Cardiac septum (tissue), 1 donor: ENCODE results near the gene SCMH1. TPM values are rescaled to one million over a fixed set of nuclear protein-coding genes. Genes with fewer than 3 reads are reported as not detected.
A peak's percentile ranks its signal among the peaks of the same experiment; 100 is the strongest.
"Not testable (repeated sequence)": the region's sequence is repeated elsewhere in the genome, so short reads cannot be mapped to it uniquely, and the experiment has no call there.

Experiments used
- DNase-seq: peaks from one replicate; pipeline ENCODE4 v3.0.0-alpha.2; 2020; ENCODE audit warnings: low spot score
- intact Hi-C: fragments of 100-400 bp; cut with DNase I; formaldehyde crosslinking; loops from one replicate; pipeline ENCODE4 v1.14.0; 2022
- total RNA-seq: library from RNA; stranded (reverse); fragmentation: NEBNext Ultra II Directional; extraction: Animal tissue kit (Norgen Biotek cat#: 25700); gene quantifications from one replicate; pipeline ENCODE4 v1.2.1, GENCODE V29; 2021
- donor health status: DM: no; HTN: no; CAD: no.

The SCMH1 gene
- total RNA-seq, 1 donor from 2014 or later: 47.3 TPM

DNA sequence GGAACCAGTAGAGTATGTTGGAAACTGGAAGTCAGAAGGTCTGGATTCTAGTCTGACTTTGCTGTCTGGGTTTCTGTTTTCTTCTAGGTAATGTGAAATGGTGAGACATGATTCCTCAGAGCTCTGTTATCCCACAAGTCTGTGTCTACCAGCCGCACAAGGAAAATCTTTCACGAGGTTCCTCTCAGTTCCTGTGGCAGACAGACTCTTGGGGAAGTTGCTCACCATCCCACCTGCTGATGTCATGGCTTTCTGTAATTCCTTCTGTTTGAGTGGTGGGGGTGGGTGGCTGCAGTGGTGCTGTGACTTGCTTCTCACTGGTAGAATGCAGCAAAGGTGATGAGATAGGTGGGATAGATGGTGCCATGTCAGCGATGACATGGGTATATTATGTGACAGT lies 17.1 kb upstream of the SCMH1 start:
- no peak for DNase-seq
- intact Hi-C loops: no loop called here

DNA sequence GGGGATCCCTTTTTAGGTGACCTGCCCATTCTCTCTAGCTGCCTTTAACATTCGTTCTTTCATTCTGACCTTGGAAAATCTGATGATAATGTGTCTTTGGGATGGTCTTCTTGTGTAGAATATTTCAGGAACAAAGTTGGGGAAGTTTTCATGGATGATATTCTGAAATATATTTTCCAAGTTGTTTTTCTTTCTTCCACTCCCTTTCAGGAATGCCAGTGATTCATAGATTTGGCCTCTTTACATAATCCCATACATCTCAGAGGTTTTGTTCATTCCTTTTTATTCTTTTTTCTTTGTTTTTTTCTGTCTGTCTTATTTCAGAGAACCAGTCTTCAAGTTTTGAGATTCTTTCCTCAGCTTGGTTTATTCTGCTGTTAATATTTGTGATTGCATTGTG lies 13.9 kb upstream of the SCMH1 start:
- intact Hi-C loops: no loop called here
- DNase-seq: no peak

DNA sequence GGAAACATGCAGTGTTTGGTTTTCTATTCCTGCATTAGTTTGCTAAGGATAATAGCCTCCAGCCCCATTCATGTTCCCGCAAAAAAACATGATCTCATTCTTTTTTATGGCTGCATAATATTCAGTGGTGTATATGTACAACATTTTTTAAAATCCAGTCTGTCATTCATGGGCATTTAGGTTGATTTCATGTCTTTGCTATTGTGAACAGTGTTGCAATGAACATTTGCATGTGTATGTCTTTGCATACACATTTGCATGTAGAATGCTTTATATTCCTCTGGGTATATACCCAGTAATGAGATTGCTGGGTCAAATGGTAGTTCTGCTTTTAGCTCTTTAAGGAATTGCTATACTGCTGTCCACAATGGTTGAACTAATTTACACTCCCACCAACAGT lies 9.0 kb upstream of the SCMH1 start:
- DNase-seq, intact Hi-C loops: not testable (repeated sequence)

DNA sequence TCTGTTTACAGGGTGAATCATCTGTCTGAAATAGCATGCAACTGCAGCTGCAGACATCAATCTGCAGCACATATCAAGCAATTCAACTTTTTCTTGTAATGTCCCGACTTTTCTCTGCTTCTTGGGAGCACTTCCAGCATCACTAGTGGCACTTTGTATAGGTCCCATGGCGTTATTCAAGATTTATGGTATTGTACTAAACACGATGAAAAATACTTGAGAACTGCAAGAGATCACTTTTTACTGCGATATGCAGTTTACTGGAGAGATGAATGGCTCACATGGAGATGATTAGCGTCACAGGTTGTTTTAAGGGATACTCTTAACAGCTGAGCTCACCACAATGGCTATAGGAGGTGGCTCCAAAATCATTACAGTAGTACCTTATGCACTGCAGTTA lies 7.2 kb upstream of the SCMH1 start:
- no peak for DNase-seq
- intact Hi-C loops: no loop called here

DNA sequence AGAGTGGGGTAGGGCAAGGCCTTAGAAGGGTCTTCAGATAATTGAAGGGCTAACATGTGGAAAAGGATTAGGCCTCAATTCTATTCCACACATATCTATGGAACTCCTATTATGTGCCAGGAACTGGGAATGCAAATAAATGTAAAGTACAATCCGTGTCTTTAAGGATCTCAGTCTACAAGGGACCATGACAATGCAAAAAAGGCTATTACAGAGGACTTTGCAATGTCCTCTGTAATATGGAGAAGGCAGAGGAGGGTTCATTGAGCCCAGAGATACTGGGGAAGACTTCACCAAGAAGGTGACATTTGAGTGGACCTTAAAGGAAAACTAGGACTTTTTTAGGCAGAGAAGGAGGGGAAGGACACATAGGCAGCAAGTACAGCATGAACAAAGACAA lies 4.5 kb upstream of the SCMH1 start:
- intact Hi-C loops: no loop called here

DNA sequence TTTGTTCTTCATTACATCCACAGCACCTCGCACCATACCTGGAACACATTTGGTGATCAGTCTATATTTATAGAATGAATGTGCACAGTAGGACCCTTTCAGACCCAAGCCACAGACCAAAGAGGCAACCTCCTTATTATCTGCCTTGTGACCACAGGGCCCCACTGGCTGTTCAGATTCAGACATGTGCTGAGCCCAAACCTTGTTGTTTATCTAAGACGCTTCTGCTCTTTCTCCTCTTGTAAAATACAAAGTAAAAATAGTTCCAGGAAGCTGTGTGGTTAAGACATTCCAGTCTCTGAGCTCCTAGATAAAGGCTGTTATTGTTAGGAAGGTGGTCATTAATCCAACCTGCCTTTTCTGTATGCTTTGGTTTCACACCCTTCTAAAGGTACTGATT lies 3.6 kb upstream of the SCMH1 start:
- intact Hi-C loops: no loop called here
- no peak for DNase-seq

More for the DNA sequence above, 4.5 kb upstream of the SCMH1 start:
- DNase-seq: no peak

DNA sequence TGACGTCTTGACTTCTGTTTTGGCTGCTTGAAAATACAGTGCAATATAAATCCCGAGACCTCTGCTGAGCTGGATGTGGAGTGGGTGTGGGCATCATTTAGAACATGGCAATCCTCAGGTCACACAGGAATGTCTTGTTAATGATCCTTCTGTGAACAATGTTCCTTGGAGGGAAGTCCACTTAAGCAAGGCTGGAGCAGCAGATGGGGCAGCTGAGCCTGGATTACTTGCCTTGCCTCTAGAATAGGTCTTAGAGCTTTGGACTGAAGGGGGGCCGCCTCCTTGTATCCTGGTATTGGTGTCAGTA lies 926 bp upstream of the SCMH1 start:
- DNase-seq: no peak
- intact Hi-C loops: loop anchor here (5.0 kb wide), 2 partner anchors 86 to 141 kb away; no protein-coding TSS in a partner anchor

DNA sequence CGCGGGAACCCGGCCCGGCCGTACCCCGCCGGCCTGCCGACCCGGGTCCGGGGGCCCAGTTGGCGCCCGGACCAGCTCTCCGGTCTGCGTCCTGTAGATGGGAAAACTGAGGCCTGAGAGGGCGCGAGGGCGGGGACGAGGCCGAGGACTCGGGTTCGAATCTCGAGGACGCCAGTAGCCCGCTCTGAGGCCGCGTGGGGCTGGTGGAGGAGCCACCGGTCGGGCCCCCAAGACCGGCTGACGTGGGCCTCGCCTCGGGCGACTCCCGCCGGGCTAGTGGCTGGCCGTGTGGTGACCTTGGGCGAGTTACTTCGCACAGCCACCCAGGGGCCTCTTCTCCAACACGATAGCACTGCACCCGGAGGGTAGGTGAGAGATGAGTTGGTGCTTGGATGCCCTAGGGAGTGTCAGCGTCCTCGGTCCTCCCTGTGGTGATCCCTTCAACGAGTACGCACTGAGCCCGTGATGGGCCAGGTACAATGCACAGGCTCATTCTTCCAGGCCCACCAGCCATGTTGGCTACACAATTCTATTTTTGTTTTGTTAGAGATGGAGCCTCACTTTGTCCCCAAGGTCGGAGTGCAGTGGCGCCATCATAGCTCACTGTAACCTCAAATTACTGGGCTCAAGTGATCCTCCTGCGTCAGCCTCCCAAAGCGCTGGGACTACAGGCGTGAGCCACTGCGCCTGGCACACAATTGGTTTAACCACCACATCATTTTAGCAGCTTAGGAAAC lies 404 bp upstream of the SCMH1 start:
- intact Hi-C loops: loop anchor here (5.0 kb wide), 2 partner anchors 85 to 140 kb away; no protein-coding TSS in a partner anchor
- no peak for DNase-seq

DNA sequence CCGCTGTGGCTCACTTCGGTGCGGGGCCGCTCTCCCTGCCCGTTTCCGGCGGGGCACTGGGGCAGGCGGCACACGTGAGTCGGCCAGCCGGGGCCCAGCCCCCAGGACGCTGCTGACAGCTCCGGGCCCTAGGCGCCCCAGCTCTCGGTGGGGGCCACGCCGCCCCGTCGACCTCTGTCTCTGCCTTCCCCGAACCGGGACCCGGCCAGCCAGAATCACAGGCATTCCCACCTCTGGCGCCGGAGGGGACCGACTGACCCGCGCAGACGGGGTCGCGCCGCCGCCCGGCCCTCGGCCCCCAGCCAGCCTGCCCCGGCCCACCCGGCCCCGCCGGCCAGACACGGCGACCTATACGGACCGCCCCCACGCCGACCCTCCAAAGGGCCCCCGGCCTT lies 755 bp downstream of the SCMH1 start:
- DNase-seq: peak; percentile 82
- intact Hi-C loops: loop anchor here (5.0 kb wide), 2 partner anchors 84 to 139 kb away; no protein-coding TSS in a partner anchor

DNA sequence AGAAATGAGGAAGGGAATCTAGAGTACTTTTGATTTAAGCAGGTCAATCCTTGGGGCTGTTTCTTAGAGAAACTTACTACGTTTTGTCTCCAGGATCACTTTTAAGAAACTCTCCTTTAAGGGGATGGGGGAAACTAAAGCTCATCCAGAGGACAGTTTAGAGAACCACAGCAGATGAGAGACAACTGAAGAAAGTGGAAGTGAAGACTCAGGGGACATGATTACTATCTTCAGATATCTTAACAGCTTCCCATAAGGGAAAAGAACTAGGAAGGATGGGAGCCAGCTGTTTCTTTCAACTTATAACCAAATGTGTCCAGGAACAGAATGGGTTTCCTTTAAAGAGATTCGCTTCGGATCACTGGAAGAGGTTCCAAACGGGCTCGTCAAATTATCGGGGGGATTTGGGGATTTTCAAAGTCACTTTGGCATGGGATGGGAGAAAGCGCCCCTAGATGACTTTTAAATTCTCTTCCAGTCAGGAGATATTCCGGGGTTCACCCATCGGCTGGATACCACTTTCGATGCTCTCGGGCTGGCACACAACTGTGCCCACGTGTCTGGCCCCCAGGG lies 1.2 kb downstream of the SCMH1 start:
- intact Hi-C loops: loop anchor here (5.0 kb wide), 2 partner anchors 84 to 139 kb away; no protein-coding TSS in a partner anchor
- no peak for DNase-seq

DNA sequence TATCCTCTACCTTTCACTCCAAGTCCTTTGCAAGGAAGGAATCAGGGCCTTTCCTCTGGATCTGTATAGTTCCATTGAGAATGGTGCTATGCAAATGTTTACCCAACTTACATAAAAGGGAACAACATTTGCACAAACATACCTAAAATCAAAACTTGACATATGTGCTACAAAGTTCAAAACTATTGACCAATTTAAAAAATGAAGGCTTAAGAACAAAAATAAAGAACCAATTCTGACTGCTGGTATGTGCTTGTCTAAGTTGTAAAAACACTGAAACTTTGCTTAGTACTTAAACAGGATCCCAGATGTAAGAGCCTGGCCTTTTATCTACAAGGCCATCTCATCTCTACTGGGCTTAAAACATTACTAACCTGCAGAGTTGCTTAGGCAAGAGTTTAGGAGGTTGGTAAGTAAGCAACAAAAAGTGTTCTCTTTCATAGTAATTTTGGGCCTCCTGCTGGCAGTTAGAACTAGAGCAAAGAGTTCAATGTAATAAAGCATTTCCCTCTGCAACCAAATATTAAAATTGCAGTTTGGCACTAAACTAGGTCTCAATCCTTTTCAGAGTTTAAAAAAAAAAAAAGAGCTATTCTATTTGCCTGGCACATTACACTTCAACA lies 2.0 kb downstream of the SCMH1 start:
- intact Hi-C loops: loop anchor here (5.0 to 10.0 kb wide), 3 partner anchors 83 to 195 kb away; no protein-coding TSS in a partner anchor
- no peak for DNase-seq

DNA sequence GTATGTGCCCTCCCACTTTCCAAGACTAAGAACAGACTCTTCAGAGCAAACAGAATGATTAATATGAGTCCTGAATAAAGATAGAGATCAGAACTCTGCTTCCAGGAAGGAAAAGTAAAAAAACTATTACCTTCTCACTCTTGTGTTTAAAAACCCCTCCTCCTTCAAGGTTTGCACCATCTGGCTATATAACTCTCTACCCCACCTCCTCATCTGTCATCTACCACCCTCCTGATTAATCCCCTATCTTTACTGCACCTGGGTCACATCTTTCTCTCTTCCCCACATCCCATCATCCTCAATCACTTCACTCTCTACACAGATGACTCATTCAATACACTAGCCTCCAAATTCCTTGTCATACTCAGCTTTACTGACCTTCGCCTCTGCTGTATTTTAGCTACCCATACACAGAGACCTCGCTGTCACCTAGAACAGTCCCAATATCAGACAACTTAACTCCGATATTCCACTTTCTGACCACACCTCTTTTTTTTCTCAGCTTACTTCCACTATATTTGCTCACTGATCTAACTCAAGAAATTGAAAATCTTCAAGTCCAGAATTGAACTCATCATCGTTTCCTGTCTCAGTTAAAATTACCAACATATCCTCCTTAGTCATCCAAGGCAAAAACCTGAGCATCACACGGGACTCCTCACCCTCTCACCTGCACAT lies 3.7 kb downstream of the SCMH1 start:
- no peak for DNase-seq
- intact Hi-C loops: loop anchor here (10.0 kb wide), 1 partner anchor 194 kb away; no protein-coding TSS in a partner anchor

DNA sequence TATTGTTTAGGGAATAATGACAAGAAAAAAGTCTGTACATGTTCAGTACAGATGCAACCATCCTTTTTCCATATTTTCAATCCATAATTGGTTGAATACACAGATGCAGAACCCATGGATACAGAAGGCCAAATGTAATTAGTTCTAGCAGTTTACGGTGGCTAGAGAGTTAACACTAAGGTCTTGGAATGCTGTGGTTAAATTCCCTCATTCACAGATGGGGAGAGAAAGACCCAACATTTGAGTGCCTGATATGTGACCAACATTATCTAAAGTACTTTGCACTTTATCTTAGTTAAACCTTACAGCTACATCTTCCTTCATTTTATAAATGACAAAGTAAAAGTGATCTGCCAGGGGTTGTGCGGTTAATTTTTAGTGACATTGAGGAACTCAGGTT lies 5.3 kb downstream of the SCMH1 start:
- no peak for DNase-seq
- intact Hi-C loops: loop anchor here (10.0 kb wide), 1 partner anchor 192 kb away; no protein-coding TSS in a partner anchor

DNA sequence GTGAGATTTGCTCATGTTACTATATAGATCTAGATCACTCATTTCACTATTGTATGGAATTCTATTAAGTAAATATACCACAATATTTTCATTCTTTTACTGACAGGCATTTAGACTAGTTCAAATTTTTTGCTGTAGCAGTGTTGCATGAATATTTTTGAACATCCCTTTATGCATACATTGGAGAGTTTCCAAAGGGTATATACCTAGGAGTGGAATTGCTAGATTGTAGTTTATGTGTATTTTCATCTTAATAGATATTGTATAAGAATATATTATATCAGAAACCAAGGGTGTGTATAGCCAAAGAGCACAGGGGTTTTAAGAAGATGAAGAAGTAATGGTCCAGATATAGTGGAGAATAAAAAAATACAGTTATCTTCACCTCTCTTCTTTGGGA lies 6.2 kb downstream of the SCMH1 start:
- no peak for DNase-seq
- intact Hi-C loops: loop anchor here (10.0 kb wide), 1 partner anchor 191 kb away; no protein-coding TSS in a partner anchor

DNA sequence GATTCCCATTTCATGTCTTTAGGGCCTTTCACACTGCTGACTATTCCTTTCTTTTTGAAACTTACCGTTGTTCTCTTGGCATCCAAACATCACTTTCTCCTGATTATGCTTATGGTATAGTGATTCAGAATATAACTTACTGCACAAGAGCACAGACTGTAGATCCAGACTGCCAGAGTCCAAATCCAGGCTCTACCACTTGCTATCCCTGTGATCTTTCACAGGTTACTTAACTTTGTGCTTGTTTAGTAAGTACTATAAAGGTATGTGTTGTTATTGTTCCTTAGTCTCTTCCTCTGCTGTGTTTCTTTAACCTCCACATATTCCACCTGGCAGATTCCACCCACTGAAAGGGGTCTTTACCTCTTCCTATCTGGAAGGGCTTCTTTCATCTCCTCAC lies 8.4 kb downstream of the SCMH1 start:
- intact Hi-C loops: loop anchor here (10.0 kb wide), 1 partner anchor 189 kb away; no protein-coding TSS in a partner anchor
- no peak for DNase-seq

DNA sequence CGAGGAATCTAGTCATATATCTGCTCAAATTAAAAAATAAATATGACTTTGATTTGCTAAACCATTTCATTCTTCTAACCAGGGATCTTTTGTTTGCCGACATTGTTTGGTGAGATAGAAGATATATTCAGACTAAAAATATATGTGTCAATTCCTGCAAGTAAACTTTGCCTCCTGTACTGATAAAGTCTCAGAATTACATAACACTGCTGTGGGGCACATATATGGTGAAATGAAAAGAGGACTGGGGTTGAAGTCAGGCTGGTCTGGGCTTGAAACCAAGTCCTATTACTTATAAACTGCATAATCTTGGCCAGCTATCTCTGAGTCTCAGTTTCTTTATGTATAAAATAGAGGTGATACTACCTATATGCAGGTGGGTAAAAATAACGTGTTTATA lies 9.8 kb downstream of the SCMH1 start:
- DNase-seq: no peak
- intact Hi-C loops: loop anchor here (10.0 kb wide), 1 partner anchor 188 kb away; no protein-coding TSS in a partner anchor

DNA sequence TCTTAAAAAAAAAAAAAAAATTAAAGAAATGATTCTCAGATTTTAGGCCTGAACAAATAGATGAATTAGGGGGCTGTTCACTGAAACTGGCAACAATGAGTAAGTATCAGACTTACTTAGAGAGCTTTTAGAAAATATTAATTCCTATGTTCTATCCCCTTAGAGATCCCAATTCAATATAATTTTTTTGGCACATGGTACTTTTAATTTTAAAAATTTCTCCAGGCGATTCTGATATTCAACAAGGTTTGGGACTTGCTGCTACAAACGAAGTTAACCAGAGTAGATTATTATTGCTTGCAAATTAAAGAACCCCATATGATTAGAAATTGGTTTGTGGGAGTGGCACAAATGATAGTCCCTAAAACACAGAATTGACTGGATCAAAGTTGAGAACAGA lies 11.4 kb downstream of the SCMH1 start:
- DNase-seq: no peak
- intact Hi-C loops: loop anchor here (10.0 kb wide), 1 partner anchor 186 kb away; no protein-coding TSS in a partner anchor

DNA sequence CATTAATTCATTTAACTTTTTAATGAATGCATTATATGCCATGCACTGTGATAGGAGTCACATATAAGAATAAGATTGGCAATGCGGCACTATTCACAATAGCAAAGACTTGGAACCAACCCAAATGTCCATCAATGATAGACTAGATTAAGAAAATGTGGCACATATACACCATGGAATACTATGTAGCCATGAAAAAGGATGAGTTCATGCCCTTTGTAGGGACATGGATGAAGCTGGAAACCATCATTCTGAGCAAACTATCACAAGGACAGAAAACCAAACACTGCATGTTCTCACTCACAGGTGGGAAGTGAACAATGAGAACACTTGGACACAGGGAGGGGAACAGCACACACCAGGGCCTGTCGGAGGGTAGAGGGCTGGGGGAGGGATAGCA lies 12.9 kb downstream of the SCMH1 start:
- DNase-seq, intact Hi-C loops: not testable (repeated sequence)

DNA sequence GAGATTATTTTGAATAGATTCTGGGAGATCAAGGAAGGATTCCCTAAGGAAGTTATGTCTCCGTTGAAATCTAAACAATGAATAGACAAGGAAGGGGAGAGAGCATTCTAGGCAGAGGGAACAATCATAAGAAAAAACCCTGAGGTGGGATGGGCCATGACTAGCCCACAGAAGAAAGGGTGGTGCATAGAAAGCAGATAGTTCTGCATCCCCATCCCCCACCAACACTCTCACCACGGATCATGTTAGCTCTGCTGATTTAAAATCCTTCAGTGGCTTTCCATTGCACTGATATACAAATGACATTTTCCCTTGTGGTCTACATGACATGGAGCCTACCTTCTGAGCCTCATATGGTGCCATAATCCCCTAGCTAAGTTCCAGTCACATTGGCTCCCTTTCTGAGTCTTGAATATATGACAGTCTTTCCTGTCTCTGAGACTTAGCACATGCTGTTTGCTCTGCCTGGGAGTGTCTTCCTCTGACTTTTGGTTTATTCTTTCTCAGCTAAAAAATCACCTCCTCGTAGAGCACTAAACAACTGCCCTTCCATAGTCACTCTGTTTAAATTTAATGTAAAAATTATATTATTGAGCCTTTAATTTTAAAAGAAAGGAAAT lies 15.2 kb downstream of the SCMH1 start:
- intact Hi-C loops: no loop called here

DNA sequence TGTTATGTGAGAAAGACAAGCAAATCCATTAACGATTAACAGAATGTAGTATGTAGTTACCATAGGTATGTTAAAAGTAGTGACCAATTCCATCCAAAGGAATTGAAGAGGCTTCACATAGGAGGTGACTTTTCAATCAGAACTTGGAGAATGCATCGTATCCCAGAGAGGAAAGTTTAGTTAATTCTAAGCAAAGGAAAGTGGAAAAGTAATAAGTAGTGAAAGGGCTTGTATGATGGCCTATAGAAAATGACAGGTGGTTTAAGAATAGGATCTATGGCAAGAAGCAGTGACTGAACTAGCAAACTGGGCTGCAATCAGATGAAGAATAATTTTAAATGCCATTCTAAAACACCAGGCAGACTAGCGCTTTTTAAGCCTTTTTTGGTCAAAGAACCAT lies 16.6 kb downstream of the SCMH1 start:
- intact Hi-C loops: no loop called here
- DNase-seq: no peak

More for the DNA sequence above, 15.2 kb downstream of the SCMH1 start:
- DNase-seq: no peak
